Measurements from ENCODE around the gene SELENOP. TPM values are rescaled to one million over a fixed set of nuclear protein-coding genes. Genes with fewer than 3 reads are reported as not detected.
A peak's percentile ranks its signal among the peaks of the same experiment; 100 is the strongest.

Gene SELENOP
- total and polyA plus RNA-seq, 2 of the 8 experiments (the other 6 are each of a cell fraction or from before 2014, with no cell fraction given), result 5.5 to 19.4 TPM

- TF ChIP-seq TAF1 (IDR thresholded peaks at IDR 0.05; ENCODE audit: low read depth, low read length) (peak; percentile 78), CTBP2 (IDR thresholded peaks at IDR 0.05; ENCODE audit: borderline replicate concordance, insufficient read depth, insufficient read length, low read length) (no peak), JUND (IDR thresholded peaks at IDR 0.05; ENCODE audit: low read length) (peak; percentile 66; the same call in 1 of the 2 replicates), KDM5A (IDR thresholded peaks at IDR 0.05; ENCODE audit: low read length) (no peak), KDM4A (IDR thresholded peaks at IDR 0.05; ENCODE audit: low read depth, low read length, severe bottlenecking) (no peak)
Observed at GRCh38 chr5:42811591-42812446, at the start of gene SELENOP (continued).
